HG03175 (cell line): ENCODE data around the gene CACNA1E.

Source experiments
- ATAC-seq: cut with Tn5 transposase; IDR thresholded peaks from one replicate; pipeline ENCODE4 v1.9.1; 2021; ENCODE audit warnings: mild to moderate bottlenecking, moderate library complexity; ENCODE audit not compliant: unreplicated experiment

CACNA1E gene

DNA sequence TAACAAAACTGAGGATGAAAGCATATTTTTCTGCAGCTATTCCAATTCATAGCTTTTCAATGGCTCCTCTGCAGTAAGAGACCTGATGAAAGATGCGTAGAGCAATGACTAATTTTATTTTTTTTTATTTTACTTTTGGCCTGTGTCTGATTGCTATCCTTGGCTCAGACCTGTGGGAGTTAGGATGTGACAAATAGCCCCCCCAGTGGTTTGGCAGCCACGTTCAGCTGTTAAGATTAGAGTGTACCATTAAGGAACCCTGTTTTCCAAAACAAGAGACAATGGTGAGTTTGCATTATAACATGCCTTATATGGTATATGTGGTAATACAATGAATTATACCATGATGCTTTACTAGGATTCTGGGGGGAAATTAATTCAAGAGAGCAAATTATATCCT is 264.7 kb downstream of the CACNA1E start:
- no peak for ATAC-seq

- ATAC-seq = no peak
Observed at GRCh38 chr1:181754103-181754502, 270.8 kb downstream of the CACNA1E start.

DNA sequence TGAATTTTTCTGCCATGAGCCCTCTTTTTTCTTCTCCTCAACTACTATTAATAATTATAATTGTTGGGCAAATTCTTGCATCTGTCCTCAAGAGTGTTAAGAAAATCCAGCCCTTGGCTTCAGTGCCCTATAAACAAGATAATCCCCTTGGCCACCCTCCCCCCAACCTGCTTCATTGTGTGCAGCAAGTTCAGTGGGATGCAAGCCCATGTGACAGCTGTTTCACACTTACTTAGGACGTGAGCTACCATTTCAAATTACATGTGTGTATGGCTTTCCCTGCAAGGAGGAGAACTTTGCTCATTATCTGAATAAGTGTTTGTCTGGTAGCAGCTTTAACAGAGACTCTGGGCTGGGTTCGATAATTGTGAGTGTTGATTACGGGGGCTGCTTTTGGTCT is 276.2 kb downstream of the CACNA1E start:
- no peak for ATAC-seq

DNA sequence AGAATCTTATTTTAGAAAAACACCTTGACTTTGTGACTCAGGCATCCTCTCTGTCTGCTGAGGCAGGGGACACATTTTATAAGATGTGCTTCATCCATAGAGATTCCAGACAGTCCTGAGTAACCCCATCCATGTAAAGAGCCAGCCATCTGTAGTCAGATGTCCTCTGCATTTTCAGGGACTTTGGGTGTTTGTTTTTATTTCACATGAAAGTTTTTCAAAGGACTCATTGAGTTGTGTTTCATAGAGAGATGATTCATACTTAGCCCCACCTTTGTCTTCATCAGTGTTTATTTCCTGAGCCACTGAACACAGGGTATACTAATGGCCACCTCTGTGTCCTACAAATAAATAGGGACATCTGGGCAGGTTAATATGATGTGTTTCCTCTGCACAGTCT is 280.4 kb downstream of the CACNA1E start:
- no peak for ATAC-seq

DNA sequence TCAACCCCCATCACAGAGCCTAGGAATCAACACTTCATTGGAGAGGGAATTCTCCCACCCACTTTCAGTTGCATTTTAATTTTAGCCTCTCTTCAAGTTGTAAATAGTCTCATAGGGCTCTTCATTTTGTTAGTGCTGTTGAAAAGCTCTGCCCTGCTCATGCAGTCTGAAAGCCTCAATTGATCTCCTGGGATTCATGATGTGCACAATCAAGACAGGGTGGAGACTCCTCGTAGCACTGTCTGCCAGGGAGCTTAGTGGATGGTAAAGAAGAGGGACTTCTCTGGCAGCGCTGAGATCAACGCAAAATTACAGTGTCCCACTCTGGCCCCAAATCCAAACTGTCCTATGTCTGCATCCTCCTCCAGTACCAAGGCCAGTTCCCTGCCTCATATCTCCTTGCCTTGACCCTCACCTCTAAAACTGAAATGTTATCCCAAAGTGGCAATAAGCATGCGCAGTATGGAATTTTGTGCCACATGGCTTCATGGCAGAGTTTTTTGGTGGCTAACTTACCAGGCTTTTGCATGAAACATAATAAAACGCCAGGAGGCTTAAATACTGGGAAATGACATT is 282.2 kb downstream of the CACNA1E start:
- no peak for ATAC-seq

- no peak for ATAC-seq
Observed at GRCh38 chr1:181767001-181767708, 283.8 kb downstream of the CACNA1E start.

GRCh38 chr1:181768211-181768929 is 285.1 kb downstream of the CACNA1E start:
- no peak for ATAC-seq

DNA sequence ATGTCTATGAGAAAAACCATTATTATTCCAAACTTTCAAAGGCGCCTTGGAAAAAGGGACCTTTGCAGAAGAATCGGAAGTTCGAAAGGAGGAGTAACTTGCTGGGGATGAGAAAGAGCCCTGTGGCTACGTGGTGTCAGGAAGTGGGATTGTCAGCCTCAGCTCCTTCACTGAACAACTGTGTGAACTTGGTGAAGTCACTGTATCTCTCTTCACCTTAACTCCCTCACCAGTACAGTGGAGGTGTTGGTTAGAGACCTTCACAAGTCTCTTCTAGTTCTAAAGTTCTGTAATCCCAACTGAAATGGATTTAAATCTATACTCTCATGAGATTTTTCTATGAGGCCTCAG is 285.6 kb downstream of the CACNA1E start:
- ATAC-seq = no peak

DNA sequence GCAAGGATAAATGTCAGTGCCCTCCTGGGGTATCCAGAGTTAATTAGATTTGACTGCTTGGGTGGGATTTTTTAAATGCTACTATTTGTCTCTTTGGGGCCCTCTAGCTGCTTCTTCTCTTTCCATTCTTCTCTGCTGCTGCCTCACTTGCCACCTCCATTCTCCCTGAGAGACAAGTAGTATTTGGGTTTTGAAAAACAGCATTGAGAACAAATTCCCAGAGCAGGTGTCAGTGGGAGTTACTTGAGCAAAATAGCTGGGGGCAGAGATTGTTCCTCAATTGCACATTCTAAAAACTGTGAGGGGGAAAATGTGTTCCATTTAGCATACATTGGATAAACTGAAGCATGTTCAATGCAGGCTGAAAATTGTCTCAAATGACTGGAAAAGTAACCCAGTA is 286.5 kb downstream of the CACNA1E start:
- no peak for ATAC-seq

GRCh38 chr1:181772714-181773113 is 289.4 kb downstream of the CACNA1E start:
- ATAC-seq = no peak

DNA sequence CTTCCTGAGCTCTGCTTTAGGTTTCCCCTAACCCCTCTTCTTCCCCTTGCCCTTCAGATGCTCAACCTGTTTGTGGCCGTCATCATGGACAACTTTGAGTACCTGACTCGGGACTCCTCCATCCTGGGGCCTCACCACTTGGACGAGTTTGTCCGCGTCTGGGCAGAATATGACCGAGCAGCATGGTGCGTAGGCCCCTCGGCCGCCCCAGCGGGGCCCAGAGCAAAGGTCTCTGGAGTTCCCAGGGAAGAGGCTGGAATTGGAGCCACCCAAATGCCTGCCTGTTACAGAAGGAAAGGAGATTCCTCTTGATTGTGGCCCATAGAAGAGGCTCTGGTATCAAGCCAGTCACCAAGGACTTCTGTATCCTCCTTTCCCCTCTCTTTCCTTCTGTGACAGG is 292.7 kb downstream of the CACNA1E start:
- ATAC-seq = no peak

- no peak for ATAC-seq
Observed at GRCh38 chr1:181777286-181777685, 294.0 kb downstream of the CACNA1E start.

DNA sequence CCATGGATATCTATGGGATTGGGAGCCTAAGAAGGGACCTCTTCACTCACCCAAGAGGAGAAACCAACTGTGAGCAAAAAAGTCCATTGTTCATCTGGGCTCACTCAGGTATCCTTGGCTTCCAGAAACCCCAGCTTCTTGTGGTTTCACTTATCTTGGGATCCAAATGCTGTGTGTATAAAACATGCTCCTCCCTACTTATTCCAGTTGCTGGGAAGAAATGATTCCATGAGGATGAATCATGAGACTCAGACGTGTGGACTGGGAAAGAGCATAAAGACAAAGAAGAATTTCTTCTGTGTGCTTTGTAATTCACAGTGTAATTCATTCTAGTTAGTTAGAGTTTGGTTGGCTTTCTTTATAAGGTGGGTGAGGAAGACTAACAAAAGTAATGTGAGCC is 294.5 kb downstream of the CACNA1E start:
- no peak for ATAC-seq

- no peak for ATAC-seq
Observed at GRCh38 chr1:181778640-181779260, 295.4 kb downstream of the CACNA1E start.

- no peak for ATAC-seq
Observed at GRCh38 chr1:181779343-181779742, 296.0 kb downstream of the CACNA1E start.

DNA sequence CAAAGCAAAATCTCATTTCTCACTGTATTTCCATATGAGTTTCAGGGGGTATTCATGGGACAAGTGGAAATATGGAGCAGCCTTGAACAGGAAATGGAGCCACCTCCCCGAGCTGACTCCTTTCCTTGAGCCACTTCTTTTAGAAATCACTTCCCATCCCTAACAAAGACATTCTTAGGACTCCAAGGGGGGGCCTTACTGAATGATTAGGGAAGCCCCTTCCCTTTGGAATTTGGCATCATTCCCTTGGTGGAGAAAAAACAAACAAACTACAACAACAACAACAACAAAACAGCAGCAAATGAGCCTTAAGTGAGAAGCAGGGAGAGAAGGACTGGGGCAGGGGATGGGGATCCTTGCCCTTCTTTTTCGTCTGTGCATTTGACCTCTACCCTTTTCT is 299.9 kb downstream of the CACNA1E start:
- no peak for ATAC-seq

GRCh38 chr1:181784039-181784683 is 300.8 kb downstream of the CACNA1E start:
- no peak for ATAC-seq

GRCh38 chr1:181789395-181789794 is 306.1 kb downstream of the CACNA1E start:
- no peak for ATAC-seq

DNA sequence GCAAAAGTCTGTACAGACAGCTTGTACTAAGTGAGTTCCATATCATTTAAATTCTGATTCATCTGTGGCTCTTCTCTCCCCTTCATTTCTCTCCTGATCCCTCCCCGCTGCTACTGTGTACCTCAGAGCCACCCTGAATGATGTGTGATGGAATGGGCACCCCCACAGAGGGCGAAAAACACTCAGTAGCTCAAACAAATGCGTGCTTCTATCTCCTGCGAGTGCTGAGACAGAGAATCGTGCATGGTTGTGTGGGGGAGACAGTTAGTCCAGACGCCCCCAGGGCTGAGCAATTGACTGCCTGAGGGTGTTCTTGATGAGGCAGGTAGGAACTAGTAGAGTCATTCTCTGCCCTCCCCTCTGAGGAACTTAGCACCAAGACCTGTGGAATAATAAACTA is 308.4 kb downstream of the CACNA1E start:
- no peak for ATAC-seq

DNA sequence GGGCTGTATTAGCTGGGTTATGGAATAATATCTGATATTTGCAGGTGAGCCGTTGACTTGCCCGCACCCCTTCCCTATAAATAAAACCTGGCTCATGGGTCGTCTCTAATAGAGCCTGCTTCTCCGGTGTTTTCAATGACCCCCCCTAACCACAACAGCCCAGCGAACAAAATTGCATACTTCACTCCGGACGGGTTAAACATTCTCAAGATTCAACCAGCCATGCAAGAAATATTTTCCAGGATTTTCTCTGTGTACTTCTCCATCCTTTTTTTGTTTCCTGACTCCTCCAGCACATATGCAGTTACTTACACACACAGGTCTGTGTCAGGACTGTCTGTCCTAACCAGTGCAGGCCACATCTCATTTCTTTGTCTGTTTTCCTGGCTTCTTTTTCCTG is 310.5 kb downstream of the CACNA1E start:
- ATAC-seq = no peak

- ATAC-seq = no peak
Observed at GRCh38 chr1:181794332-181794731, 311.0 kb downstream of the CACNA1E start.
